ENCODE measurements around the gene ANKRD26. TPM values are rescaled to one million over a fixed set of nuclear protein-coding genes. Genes with fewer than 3 reads are reported as not detected.
A peak's percentile ranks its signal among the peaks of the same experiment; 100 is the strongest.

The ANKRD26 gene
- total and polyA plus RNA-seq, 2 of the 13 experiments (the other 11 are each of a cell fraction or from before 2014, with no cell fraction given): 1.5 to 9.6 TPM

DNA sequence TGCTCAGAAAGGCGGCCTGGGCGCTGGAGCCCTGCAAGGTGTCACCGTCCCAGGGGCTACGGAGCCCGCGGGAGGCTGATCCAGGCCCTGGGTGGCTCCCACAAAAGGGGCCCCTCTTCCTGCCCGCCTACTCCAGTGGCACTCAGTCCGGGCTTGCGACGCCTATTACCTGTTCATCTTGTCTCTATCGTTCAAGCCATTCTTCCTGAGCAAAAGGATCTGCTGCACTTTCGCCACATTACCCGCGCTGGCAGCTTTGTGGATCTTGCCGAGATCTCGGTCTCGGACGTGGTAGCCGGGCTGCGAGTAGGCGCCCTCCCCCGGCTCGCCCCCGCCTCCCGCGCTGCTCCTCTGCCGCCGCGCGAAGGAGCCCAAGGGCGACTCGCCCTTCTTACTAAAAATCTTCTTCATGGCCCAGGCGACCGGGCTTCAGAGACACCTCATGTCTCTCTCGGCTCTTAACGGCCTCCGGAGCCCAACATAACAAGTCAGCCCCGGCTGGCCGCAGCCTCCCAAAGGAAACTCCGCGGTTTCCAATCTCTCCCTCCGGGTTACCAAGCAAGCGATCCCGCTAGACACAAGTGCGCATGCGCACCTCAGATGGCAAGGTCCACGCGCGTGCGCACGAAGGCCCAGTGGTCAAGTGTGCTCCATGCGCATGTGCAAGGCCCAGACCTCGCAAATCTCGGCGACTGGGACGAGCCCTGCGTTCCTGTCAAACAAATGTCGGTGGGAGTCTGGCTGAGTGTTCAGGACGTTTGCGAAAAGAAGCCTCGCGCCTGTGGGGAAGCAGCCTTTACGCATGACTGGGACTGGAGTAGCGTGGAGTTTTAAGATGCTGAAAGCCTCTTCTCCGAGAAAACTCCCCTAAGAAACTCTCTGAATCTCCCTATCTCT is at the start of gene ANKRD26 (continued):
- TF ChIP-seq, protein P1, sequence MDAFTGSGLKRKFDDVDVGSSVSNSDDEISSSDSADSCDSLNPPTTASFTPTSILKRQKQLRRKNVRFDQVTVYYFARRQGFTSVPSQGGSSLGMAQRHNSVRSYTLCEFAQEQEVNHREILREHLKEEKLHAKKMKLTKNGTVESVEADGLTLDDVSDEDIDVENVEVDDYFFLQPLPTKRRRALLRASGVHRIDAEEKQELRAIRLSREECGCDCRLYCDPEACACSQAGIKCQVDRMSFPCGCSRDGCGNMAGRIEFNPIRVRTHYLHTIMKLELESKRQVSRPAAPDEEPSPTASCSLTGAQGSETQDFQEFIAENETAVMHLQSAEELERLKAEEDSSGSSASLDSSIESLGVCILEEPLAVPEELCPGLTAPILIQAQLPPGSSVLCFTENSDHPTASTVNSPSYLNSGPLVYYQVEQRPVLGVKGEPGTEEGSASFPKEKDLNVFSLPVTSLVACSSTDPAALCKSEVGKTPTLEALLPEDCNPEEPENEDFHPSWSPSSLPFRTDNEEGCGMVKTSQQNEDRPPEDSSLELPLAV (CRISPR knock-in tag; conservative IDR thresholded peaks at IDR 0.05; ENCODE audit: low read depth): no peak
- peak; percentile 53; the same call in 1 of the 2 replicates for TF ChIP-seq ZNF337 (CRISPR knock-in tag; IDR thresholded peaks at IDR 0.05; ENCODE audit: borderline replicate concordance, low read depth)
- TF ChIP-seq ZNF766 (CRISPR knock-in tag; IDR thresholded peaks at IDR 0.05; ENCODE audit: borderline replicate concordance): no peak
- TF ChIP-seq HOXA7 (CRISPR knock-in tag; IDR thresholded peaks at IDR 0.05): no peak
- peak; percentile 84 for TF ChIP-seq ZSCAN31 (CRISPR knock-in tag; IDR thresholded peaks at IDR 0.05; ENCODE audit: low read depth)
- TF ChIP-seq RXRA (CRISPR knock-in tag; IDR thresholded peaks at IDR 0.05): peak; percentile 62; the same call in 1 of the 2 replicates
- no peak for TF ChIP-seq SP2 (CRISPR knock-in tag; IDR thresholded peaks at IDR 0.05)
- TF ChIP-seq, protein P2, sequence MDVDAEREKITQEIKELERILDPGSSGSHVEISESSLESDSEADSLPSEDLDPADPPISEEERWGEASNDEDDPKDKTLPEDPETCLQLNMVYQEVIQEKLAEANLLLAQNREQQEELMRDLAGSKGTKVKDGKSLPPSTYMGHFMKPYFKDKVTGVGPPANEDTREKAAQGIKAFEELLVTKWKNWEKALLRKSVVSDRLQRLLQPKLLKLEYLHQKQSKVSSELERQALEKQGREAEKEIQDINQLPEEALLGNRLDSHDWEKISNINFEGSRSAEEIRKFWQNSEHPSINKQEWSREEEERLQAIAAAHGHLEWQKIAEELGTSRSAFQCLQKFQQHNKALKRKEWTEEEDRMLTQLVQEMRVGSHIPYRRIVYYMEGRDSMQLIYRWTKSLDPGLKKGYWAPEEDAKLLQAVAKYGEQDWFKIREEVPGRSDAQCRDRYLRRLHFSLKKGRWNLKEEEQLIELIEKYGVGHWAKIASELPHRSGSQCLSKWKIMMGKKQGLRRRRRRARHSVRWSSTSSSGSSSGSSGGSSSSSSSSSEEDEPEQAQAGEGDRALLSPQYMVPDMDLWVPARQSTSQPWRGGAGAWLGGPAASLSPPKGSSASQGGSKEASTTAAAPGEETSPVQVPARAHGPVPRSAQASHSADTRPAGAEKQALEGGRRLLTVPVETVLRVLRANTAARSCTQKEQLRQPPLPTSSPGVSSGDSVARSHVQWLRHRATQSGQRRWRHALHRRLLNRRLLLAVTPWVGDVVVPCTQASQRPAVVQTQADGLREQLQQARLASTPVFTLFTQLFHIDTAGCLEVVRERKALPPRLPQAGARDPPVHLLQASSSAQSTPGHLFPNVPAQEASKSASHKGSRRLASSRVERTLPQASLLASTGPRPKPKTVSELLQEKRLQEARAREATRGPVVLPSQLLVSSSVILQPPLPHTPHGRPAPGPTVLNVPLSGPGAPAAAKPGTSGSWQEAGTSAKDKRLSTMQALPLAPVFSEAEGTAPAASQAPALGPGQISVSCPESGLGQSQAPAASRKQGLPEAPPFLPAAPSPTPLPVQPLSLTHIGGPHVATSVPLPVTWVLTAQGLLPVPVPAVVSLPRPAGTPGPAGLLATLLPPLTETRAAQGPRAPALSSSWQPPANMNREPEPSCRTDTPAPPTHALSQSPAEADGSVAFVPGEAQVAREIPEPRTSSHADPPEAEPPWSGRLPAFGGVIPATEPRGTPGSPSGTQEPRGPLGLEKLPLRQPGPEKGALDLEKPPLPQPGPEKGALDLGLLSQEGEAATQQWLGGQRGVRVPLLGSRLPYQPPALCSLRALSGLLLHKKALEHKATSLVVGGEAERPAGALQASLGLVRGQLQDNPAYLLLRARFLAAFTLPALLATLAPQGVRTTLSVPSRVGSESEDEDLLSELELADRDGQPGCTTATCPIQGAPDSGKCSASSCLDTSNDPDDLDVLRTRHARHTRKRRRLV (CRISPR knock-in tag; IDR thresholded peaks at IDR 0.05): no peak
- no peak for TF ChIP-seq HNRNPL (IDR thresholded peaks at IDR 0.05; ENCODE audit: low read depth, low read length)
- 0 out of 2 replicates have a peak, but pooled peaks have one; percentile 37 for TF ChIP-seq SALL2 (CRISPR knock-in tag; IDR thresholded peaks at IDR 0.05)
- TF ChIP-seq WIZ (CRISPR knock-in tag; IDR thresholded peaks at IDR 0.05): no peak
- TF ChIP-seq, protein P3, sequence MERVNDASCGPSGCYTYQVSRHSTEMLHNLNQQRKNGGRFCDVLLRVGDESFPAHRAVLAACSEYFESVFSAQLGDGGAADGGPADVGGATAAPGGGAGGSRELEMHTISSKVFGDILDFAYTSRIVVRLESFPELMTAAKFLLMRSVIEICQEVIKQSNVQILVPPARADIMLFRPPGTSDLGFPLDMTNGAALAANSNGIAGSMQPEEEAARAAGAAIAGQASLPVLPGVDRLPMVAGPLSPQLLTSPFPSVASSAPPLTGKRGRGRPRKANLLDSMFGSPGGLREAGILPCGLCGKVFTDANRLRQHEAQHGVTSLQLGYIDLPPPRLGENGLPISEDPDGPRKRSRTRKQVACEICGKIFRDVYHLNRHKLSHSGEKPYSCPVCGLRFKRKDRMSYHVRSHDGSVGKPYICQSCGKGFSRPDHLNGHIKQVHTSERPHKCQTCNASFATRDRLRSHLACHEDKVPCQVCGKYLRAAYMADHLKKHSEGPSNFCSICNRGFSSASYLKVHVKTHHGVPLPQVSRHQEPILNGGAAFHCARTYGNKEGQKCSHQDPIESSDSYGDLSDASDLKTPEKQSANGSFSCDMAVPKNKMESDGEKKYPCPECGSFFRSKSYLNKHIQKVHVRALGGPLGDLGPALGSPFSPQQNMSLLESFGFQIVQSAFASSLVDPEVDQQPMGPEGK (CRISPR knock-in tag; IDR thresholded peaks at IDR 0.05): peak; percentile 82
- no peak for TF ChIP-seq CEBPZ (IDR thresholded peaks at IDR 0.05; ENCODE audit: low read length)
- TF ChIP-seq TAF15 (IDR thresholded peaks at IDR 0.05; ENCODE audit: low read depth, low read length, poor library complexity, severe bottlenecking): no peak
- TF ChIP-seq TGIF2 (CRISPR knock-in tag; IDR thresholded peaks at IDR 0.05): peak; percentile 73
